Activated T-helper 17 cell treated with anti-CD3 and anti-CD28 coated beads, Interleukin-2, amount 50 U/mL, for 72 hours (primary cell): ENCODE data around the gene IL1F10. TPM values are rescaled to one million over a fixed set of nuclear protein-coding genes. Genes with fewer than 3 reads are reported as not detected.

ENCODE experiments used
- ATAC-seq: fragments of 150-1000 bp; cut with Tn5 transposase; replicated peaks from 2 replicates; pipeline ENCODE4 v1.10.0; 2021; ENCODE audit warnings: mild to moderate bottlenecking, moderate library complexity
- H3K27ac Mint-ChIP-seq: one replicate; pipeline ENCODE4 v1.8.0; 2022; ENCODE audit warnings: mixed read lengths
- H3K27me3 Mint-ChIP-seq: one replicate; pipeline ENCODE4 v1.8.0; 2022; ENCODE audit warnings: mixed read lengths
- H3K36me3 Mint-ChIP-seq: one replicate; pipeline ENCODE4 v1.8.0; 2022; ENCODE audit warnings: low read depth, mild to moderate bottlenecking, mixed read lengths
- H3K4me1 Mint-ChIP-seq: one replicate; pipeline ENCODE4 v1.8.0; 2022; ENCODE audit warnings: mixed read lengths
- H3K4me3 Mint-ChIP-seq: one replicate; pipeline ENCODE4 v1.8.0; 2022; ENCODE audit warnings: mild to moderate bottlenecking, mixed read lengths
- H3K9me3 Mint-ChIP-seq: one replicate; pipeline ENCODE4 v1.8.0; 2022; ENCODE audit warnings: mixed read lengths
- total RNA-seq, 2 donors: library from RNA; stranded (reverse); gene quantifications; one replicate each; pipeline ENCODE4 v1.2.3, GENCODE V29; 2022

Gene IL1F10
- total RNA-seq, 2 donors from 2014 or later: not detected

DNA sequence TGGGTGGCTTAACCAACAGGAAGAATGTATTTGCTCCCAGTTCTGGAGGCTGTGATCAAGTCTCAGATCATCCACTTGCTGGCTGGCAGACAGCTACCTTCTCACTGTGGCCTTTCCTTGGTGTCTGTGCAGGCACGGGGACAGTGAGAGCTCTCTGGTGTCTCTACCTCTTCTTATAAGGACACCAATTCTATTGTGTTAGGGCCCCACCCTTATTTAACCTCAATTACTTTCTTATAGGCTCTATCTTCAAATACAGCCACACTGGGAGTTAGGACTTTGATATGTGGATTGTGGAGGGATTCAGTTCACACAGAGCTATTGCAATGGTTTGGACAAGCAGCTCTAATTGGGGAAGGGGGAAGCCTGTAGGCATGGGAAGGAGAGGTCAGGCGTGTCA lies 34.4 kb downstream of the IL1F10 start:
- Mint-ChIP-seq H3K4me3 (peak overlapping the region; percentile 65), H3K9me3 (peaks cover 7% of the 10 kb centered on the region), H3K4me1 (peaks cover 38% of the 10 kb centered on the region), H3K36me3 (peaks cover 14% of the 10 kb centered on the region), H3K27me3 (no peaks in the 10 kb centered on the region), H3K27ac (peak overlapping the region; percentile 92)
- ATAC-seq: no peak

DNA sequence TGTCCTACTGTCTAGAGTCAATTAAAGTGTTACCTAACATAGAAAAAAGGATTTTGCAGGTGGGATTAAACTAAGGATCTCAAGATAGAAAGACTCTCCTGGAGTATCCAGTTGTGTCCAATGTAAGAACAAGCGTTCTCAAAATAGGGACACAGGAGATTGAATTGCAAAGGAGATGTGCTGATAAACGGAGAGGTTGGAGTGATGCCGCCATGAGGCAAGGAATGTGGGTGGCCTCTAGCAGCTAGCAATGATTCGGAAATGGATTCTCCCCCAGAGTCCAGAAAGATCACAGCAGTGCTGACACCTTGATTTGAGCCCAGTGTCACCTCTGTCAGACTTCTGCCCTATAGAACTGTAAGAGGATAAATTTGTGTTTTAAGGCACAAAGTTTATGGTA lies 35.5 kb downstream of the IL1F10 start:
- Mint-ChIP-seq H3K36me3 (peaks cover 7% of the 10 kb centered on the region), H3K4me1 (peaks cover 28% of the 10 kb centered on the region), H3K9me3 (no peaks in the 10 kb centered on the region), H3K27me3 (no peaks in the 10 kb centered on the region), H3K27ac (peak overlapping the region; percentile 92), H3K4me3 (peak overlapping the region; percentile 65)
- ATAC-seq: no peak

DNA sequence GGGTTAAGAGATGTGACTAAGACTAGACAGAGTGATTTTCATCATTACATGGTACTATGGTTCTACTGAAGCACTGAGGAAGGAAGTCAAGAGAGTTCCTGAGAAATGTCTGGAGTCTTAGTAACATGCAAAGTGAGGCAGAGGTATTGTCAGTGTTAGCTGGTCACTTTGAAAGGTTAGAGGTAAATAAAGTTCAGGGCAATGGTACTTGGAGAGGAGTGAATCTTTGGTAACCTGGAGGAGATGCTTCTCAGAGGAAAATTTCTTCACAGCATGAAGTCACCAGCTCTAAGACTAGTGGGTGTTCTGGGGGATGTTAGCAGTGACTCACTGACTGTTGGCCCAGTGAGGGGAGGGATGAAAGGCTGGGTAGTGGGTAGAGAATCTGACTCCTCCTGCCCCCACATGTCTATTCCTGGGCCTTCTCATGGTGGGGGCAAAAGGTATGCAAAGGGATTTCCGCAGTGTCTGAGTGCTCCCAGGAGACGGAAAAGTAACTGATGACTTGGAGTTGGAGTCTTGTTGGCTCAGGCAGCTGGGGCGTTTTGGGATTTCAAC lies 36.4 kb downstream of the IL1F10 start:
- peaks cover 25% of the 10 kb centered on the region for H3K4me1 Mint-ChIP-seq

DNA sequence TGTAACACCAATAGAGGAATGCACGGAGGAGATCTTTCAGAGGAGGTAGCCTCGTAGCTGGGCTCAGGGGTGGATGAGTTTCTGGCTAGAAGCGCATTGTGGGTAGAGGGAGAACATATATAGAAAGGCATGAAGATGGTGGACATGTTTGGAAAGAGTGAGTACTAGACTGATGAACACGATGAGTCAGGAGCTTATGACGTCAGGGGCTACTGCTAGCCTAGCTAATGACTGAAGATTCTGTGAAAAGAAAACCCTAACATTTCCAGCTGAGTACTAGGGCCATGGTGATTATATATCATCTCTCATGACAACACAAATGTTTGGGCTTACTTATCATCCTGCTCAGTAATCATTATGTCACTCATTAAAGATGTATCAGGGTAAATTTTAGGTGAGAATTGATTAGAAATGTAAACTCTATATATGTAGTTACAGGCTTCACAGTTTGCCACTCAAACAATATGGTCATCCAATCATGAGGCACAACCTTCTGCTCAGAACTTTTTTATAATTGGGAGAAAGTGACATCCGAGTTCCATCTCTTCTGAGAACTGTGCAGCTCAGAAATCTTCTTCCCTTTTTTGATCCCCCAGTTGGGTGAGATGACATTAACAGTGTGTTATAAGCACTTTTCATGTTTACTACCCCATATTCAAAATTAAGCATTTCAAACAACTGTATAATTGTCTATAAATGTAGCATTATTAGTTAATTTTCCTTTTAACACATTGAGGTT lies 37.4 kb downstream of the IL1F10 start:
- Mint-ChIP-seq H3K27me3 (no peaks in the 10 kb centered on the region), H3K4me1 (peaks cover 25% of the 10 kb centered on the region), H3K9me3 (no peaks in the 10 kb centered on the region), H3K4me3 (peak overlapping the region; percentile 65), H3K36me3 (peaks cover 5% of the 10 kb centered on the region), H3K27ac (peak overlapping the region; percentile 92)
- peak; percentile 73 for ATAC-seq

More for the DNA sequence above, 36.4 kb downstream of the IL1F10 start:
- Mint-ChIP-seq H3K4me3 (peak overlapping the region; percentile 65), H3K27ac (peak overlapping the region; percentile 92), H3K36me3 (peaks cover 5% of the 10 kb centered on the region), H3K9me3 (no peaks in the 10 kb centered on the region), H3K27me3 (no peaks in the 10 kb centered on the region)
- peak; percentile 81 for ATAC-seq

DNA sequence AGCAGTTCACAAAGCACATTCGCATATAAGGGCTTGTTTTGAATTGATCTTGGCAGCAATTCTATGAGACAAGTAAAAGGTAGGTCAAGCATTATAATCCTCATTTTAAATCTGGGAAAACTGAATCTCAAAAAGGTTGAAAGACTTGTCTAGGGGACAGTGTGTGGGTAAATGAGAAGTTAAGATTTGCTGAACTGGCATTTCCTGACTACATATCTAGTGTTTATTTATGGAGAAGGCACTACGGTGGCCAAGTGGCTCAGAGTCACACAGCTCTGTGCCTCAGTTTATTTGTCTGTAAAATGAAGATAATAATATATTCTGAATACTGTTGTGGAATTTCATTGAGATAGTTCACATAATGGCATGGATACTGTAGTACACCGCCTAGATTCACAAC lies 43.4 kb downstream of the IL1F10 start:
- Mint-ChIP-seq H3K4me1 (peaks cover 5% of the 10 kb centered on the region), H3K27me3 (no peaks in the 10 kb centered on the region), H3K4me3 (no peak overlapping the region), H3K9me3 (no peaks in the 10 kb centered on the region), H3K36me3 (peaks cover 4% of the 10 kb centered on the region), H3K27ac (no peak overlapping the region)
- no peak for ATAC-seq

DNA sequence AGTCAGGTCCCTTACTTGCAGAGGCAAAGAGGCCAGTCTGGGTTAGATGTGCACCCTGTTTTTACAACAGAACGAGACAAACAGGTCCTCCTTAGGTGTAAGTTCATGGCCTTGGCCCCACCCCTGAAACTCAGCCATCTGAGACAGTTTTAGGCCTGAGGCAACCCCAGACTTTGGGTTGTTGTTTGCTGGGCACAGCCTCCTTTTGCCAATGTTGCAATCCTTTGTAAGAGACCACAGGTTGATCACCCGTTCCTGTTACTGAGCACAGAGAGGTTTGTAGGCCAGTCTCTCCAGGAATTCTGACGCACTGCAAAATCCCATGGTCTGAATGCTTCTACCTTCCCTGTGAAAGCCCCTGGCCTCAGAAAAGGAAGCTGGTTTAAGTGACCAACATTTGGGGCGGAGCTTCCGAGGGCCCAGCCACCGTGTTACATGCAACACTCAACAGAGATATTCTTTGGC lies 44.1 kb downstream of the IL1F10 start:
- peaks cover 6% of the 10 kb centered on the region for H3K4me1 Mint-ChIP-seq
- no peak overlapping the region for H3K4me3 Mint-ChIP-seq
- no peak for ATAC-seq
- H3K36me3 Mint-ChIP-seq: peaks cover 4% of the 10 kb centered on the region
- no peaks in the 10 kb centered on the region for H3K27me3 Mint-ChIP-seq
- no peaks in the 10 kb centered on the region for H3K9me3 Mint-ChIP-seq
- no peak overlapping the region for H3K27ac Mint-ChIP-seq

DNA sequence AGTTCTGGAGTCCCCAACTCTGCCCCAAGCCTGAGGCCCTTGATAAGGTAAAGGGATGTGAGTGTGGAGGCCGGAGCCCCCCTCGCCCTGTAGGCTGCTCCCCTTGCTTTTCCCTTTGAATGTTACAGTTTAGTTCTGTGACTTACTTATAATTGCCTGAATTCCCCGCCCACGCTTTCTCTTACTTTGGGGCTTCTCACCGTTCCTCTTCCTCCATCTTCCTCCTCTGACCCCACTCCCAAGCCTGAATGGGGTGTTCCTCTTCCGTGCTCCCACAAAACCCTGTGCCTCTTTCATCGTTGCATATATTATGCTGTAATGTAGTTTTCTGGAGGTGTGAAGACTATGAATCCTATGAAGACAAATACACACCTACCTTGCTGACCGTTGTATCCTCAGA lies 44.7 kb downstream of the IL1F10 start:
- Mint-ChIP-seq H3K4me1 (peaks cover 9% of the 10 kb centered on the region), H3K27me3 (no peaks in the 10 kb centered on the region), H3K9me3 (no peaks in the 10 kb centered on the region), H3K27ac (no peak overlapping the region), H3K4me3 (no peak overlapping the region), H3K36me3 (peaks cover 4% of the 10 kb centered on the region)
- ATAC-seq: no peak

DNA sequence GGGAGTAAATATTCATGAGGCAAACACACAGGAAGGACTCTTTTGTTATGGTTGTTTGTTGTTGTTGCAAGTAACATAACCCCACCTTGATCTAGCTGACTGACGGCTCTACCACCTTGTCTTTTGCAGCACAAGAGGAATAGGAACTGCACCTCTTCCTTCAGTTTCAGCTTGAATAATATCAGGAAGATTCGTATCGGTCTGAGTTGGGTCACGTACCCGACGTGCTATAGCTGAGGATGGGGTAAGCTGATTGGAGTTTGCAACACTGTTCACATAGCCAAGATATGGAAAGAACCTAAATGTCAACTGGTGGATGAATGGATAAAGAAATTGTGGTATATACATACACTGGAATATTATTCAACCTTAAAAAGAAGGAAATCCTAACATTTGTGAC lies 45.1 kb downstream of the IL1F10 start:
- Mint-ChIP-seq H3K4me1 (peaks cover 11% of the 10 kb centered on the region), H3K36me3 (peaks cover 4% of the 10 kb centered on the region), H3K4me3 (no peak overlapping the region), H3K27ac (no peak overlapping the region), H3K27me3 (no peaks in the 10 kb centered on the region), H3K9me3 (no peaks in the 10 kb centered on the region)
- no peak for ATAC-seq

DNA sequence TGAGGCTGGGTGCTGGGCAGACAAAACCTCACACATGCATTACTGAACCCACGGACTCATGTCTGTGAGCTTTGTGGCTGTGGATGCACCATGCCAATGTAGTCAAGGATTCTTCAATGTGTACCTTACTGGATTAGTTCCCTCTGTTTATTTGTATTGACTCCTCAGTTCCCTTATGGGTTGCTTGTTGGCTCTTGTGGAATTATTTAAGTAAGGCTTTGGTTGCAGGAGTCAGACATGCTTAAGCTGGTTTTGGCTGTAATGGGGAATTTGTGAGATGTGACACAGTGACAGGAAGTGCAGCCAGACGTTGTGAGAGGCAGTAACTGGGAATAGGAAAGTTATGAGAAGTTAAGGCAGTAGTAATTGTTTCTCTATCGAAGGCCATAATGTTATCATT lies 46.0 kb downstream of the IL1F10 start:
- peaks cover 4% of the 10 kb centered on the region for H3K36me3 Mint-ChIP-seq
- H3K4me1 Mint-ChIP-seq: peaks cover 11% of the 10 kb centered on the region
- no peaks in the 10 kb centered on the region for H3K27me3 Mint-ChIP-seq
- no peak overlapping the region for H3K4me3 Mint-ChIP-seq
- ATAC-seq: no peak
- H3K27ac Mint-ChIP-seq: no peak overlapping the region
- H3K9me3 Mint-ChIP-seq: no peaks in the 10 kb centered on the region

DNA sequence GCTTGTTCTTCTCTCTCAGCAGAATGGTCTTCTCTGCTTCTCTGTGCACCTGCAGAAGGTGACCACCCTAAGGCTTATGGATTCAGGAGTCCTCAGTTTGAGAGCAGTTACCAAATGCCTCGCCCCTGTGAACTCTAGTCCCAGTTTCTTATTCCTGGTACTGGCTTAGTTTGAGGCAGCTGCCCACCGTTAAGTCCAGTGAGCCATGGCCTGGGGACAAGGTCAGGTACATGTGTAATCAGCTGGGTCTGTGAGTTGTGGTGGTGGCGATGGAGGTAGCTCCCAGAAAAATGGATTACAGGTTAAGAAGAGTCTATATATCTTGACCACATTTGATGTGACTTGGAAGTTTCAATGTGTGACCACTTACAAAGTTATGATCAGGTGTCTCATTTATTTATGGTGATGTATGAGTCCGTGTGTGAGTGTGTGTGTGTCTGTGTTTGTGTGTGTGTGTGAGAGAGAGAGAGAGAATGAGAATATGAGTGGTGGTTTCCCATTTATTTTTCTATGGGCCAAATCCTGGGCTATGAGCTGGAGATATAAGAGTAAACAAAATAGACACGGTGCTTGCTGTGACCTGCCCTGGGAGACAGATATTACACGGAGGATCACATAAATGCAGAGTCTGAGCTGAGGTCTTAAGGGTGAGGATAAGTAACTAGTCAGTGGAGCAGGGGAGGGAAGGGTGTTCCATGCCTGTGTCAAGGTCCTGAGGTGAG lies 46.6 kb downstream of the IL1F10 start:
- peaks cover 11% of the 10 kb centered on the region for H3K4me1 Mint-ChIP-seq
- no peak for ATAC-seq
- no peak overlapping the region for H3K4me3 Mint-ChIP-seq
- H3K36me3 Mint-ChIP-seq: peaks cover 4% of the 10 kb centered on the region
- no peaks in the 10 kb centered on the region for H3K27me3 Mint-ChIP-seq
- H3K9me3 Mint-ChIP-seq: no peaks in the 10 kb centered on the region
- H3K27ac Mint-ChIP-seq: no peak overlapping the region

DNA sequence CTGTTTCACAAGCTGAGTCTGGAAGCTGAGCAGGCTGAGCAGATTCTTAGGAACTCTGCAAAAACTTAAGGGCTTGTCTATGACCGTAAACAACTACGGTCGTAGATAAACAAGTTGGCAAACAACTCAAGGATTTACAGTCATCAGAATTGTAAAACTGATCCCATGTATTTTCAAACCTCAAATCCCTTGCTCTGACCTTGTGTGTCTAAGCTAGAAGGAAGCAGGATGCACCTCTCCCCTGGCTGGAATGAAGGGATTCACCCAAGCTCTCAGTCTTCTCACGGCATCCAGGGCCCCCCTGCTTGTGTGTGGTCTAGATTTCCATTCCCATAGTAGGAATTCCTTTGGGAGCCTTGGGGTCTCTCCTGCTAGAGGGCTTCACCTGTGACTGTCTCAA lies 47.2 kb downstream of the IL1F10 start:
- no peaks in the 10 kb centered on the region for H3K27me3 Mint-ChIP-seq
- H3K4me3 Mint-ChIP-seq: no peak overlapping the region
- H3K4me1 Mint-ChIP-seq: peaks cover 15% of the 10 kb centered on the region
- peaks cover 4% of the 10 kb centered on the region for H3K36me3 Mint-ChIP-seq
- H3K27ac Mint-ChIP-seq: no peak overlapping the region
- ATAC-seq: no peak
- H3K9me3 Mint-ChIP-seq: no peaks in the 10 kb centered on the region

DNA sequence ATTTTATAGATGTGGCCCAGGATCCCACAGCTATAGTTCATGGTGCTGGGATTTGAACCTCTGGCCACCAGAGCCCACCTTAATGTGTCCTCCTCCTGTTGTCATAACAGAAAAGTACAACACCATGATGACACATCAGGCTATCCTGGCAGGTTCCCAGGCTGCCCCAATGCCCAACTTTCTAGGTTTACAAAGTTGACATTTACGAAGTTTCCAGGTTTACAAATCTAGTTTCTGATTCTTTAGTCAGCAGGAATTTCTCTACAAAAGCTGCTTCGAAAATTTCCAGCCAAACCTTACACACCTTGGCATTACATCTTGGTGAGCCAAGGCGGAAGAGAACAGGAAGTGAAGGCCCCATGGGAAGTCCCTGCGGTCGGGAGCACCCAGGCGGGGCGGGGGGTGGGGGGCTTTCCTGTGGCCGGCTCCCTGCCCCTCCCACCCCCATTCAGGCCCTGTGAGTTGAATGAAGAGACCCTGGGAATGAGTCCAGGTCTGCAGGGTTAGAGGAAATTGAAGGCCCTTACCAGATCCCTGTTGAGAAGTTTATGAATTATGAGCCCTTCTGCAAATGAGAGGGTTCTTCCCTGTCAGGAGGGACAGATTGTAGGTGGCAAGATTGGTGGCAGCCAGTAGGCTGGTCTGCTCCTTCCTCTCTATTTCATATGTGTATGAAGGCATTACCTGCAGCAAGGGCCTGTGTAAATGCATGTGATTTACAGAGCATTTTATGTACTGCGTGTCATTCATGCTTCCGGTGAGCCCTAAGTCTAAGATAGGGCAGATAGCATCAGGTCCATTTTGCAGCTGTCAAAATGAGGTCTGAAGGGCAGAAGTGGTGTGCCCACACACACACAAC lies 48.6 kb downstream of the IL1F10 start:
- Mint-ChIP-seq H3K9me3 (no peaks in the 10 kb centered on the region), H3K27ac (no peak overlapping the region), H3K27me3 (no peaks in the 10 kb centered on the region), H3K36me3 (peaks cover 4% of the 10 kb centered on the region), H3K4me1 (peaks cover 18% of the 10 kb centered on the region), H3K4me3 (no peak overlapping the region)
- ATAC-seq: peak; percentile 40

DNA sequence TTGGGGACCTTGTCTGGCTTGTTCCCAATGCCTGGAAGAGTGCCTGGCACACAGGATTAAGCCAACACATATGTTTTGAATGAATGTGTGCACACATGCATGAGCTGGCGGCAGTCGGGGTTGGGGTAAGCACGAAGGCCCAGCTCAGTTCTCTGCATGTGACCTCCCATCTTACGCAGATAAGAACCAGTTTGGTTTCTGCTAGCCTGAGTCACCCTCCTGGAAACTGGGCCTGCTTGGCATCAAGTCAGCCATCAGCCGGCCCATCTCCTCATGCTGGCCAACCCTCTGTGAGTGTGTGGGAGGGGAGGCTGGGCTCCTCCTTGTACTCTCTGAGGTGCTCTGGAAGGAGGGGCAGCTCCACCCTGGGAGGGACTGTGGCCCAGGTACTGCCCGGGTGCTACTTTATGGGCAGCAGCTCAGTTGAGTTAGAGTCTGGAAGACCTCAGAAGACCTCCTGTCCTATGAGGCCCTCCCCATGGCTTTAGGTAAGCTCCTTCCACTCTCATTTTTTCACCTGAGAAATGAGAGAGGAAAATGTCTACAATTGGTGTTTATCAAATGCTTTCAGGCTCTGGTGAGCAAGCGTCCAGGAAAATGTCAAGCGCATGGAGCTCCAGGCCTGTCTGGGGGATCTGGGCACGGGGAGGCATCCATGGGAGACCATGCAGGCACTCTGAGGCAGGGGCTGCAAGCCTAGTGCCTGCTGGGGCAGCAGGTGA lies 49.9 kb downstream of the IL1F10 start:
- Mint-ChIP-seq H3K36me3 (peaks cover 4% of the 10 kb centered on the region), H3K4me3 (peak overlapping the region; percentile 54), H3K27ac (no peak overlapping the region), H3K4me1 (peaks cover 20% of the 10 kb centered on the region), H3K27me3 (no peaks in the 10 kb centered on the region), H3K9me3 (no peaks in the 10 kb centered on the region)
- ATAC-seq: peak; percentile 93

DNA sequence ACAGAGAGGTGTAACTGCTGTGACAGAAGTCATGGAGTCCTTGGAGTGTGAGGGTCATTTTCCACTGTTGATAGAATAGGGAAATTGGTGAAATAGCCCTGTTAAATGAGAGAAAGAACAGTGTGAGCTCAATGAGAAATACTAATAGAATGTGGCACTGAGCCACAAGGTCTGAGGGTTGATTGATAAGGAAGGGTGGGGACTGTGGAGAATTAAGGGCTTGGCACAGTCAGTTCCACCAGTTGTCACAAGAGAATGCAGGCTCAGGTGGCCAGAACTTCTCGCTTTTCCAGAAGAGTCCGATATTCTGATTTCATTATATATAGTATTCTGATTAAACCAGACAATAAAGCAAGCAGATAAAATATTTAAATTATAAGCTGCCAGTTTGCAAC lies 50.5 kb downstream of the IL1F10 start:
- no peak for ATAC-seq
- Mint-ChIP-seq H3K27me3 (no peaks in the 10 kb centered on the region), H3K27ac (no peak overlapping the region), H3K4me3 (peak overlapping the region; percentile 54), H3K4me1 (peaks cover 20% of the 10 kb centered on the region), H3K9me3 (no peaks in the 10 kb centered on the region), H3K36me3 (peaks cover 4% of the 10 kb centered on the region)
